PFSK-1 (cell line): Measurements from ENCODE around the gene EME2.

Source experiments
- FOXP2 ChIP-seq: optimal IDR thresholded peaks from 2 replicates; pipeline ENCODE3; 2011; ENCODE audit warnings: borderline replicate concordance, control low read depth, inconsistent platforms; ENCODE audit not compliant: insufficient read depth; ENCODE audit errors: extremely low read length, extremely low read depth
- POLR2AphosphoS5 ChIP-seq: IDR thresholded peaks from 2 replicates; pipeline ENCODE4 v1.6.1; 2012; ENCODE audit warnings: low read depth, mild to moderate bottlenecking, control low read depth, low read length, moderate library complexity
- REST ChIP-seq, 2 experiments: IDR thresholded peaks; 2 replicates each; pipeline versions ENCODE4 v1.6.1 to v1.8.0; 2011 to 2012; ENCODE audit warnings: low read depth in 2 of 2, low read length in 2 of 2, control low read depth in 1 of 2, inconsistent platforms in 1 of 2, mild to moderate bottlenecking in 1 of 2, moderate library complexity in 1 of 2; ENCODE audit not compliant: insufficient read depth in 1 of 2
- SIN3A ChIP-seq: IDR thresholded peaks from 2 replicates; pipeline ENCODE4 v1.6.1; 2012; ENCODE audit warnings: mild to moderate bottlenecking, low read length, moderate library complexity, borderline replicate concordance; ENCODE audit not compliant: insufficient read depth
- TAF1 ChIP-seq: IDR thresholded peaks from 2 replicates; pipeline ENCODE4 v1.6.1; 2012; ENCODE audit warnings: low read length, control low read depth, borderline replicate concordance; ENCODE audit not compliant: insufficient read depth

EME2 gene

GRCh38 chr16:1791256-1791942 lies 18.8 kb downstream of the EME2 start:
- no peak for TF ChIP-seq FOXP2
- TF ChIP-seq SIN3A, result no peak
- TF ChIP-seq POLR2AphosphoS5, result no peak

- TF ChIP-seq SIN3A (no peak), TAF1 (no peak)
Observed at GRCh38 chr16:1791943-1792812, 19.6 kb downstream of the EME2 start.

- TF ChIP-seq SIN3A (no peak), FOXP2 (no peak), TAF1 (no peak), REST (IDR thresholded peaks at IDR 0.05; ENCODE audit: insufficient read depth in 1 of 2, low read depth in 2 of 2, low read length in 2 of 2) (no peak), POLR2AphosphoS5 (no peak)
Observed at GRCh38 chr16:1792836-1793577, 20.4 kb downstream of the EME2 start.

- TF ChIP-seq POLR2AphosphoS5, result no peak
- TF ChIP-seq SIN3A, result no peak
- TF ChIP-seq TAF1, result no peak
- TF ChIP-seq FOXP2, result no peak
- TF ChIP-seq REST (IDR thresholded peaks at IDR 0.05; ENCODE audit: insufficient read depth in 1 of 2, low read depth in 2 of 2, low read length in 2 of 2), result no peak
Observed at GRCh38 chr16:1793578-1794220, 21.1 kb downstream of the EME2 start, which contains the start of gene IGFALS. TSS of gene IGFALS (minus strand) at chr16:1793705. CDS start at chr16:1793652, 53 bp downstream.

GRCh38 chr16:1794221-1794871 lies 21.7 kb downstream of the EME2 start:
- no peak for TF ChIP-seq TAF1
- no peak for TF ChIP-seq FOXP2
- no peak for TF ChIP-seq REST (IDR thresholded peaks at IDR 0.05; ENCODE audit: insufficient read depth in 1 of 2, low read depth in 2 of 2, low read length in 2 of 2)
- no peak for TF ChIP-seq POLR2AphosphoS5
- TF ChIP-seq SIN3A, result no peak
